ENCODE measurements around the gene RGS6. TPM values are rescaled to one million over a fixed set of nuclear protein-coding genes. Genes with fewer than 3 reads are reported as not detected.

RGS6 gene
- total and polyA plus RNA-seq, 4 donors: 0.06 to 5.3 (median 0.17) TPM; not detected in 1

GRCh38 chr14:72457641-72458040 is 525.4 kb downstream of the RGS6 start (continued):
- TF ChIP-seq ZBTB33 (IDR thresholded peaks at IDR 0.05): no peak
- no peak for TF ChIP-seq HNF4A (conservative IDR thresholded peaks at IDR 0.05)
- no peak for TF ChIP-seq YY1 (IDR thresholded peaks at IDR 0.05)

GRCh38 chr14:72462056-72462455 is 529.8 kb downstream of the RGS6 start:
- DNase-seq (ENCODE audit: low spot score): no peak
- peaks cover 0 to 4% (median 2%) of the 10 kb centered on the region in 4 donors for H3K9me3 ChIP-seq (ENCODE audit: control insufficient read depth in 4 of 4, low read length in 3 of 4)
- H3K27me3 ChIP-seq (ENCODE audit: control insufficient read depth in 4 of 4, insufficient read depth in 4 of 4, low read length in 3 of 4): peaks cover 0 to 4% (median 2%) of the 10 kb centered on the region in 4 donors
- WGBS: 84% methylated on average over 2 of the region's 2 CpGs
- no peak for TF ChIP-seq JUND (IDR thresholded peaks at IDR 0.05)
- TF ChIP-seq TAF1 (conservative IDR thresholded peaks at IDR 0.05): no peak
- TF ChIP-seq ATF3 (IDR thresholded peaks at IDR 0.05): no peak
- no peak for TF ChIP-seq RXRA (IDR thresholded peaks at IDR 0.05)
- TF ChIP-seq FOXA2 (IDR thresholded peaks at IDR 0.05): no peak
- TF ChIP-seq GABPA (IDR thresholded peaks at IDR 0.05 in 1 of 2, conservative IDR thresholded peaks at IDR 0.05 in 1 of 2): no peak
- no peak for TF ChIP-seq EGR1 (IDR thresholded peaks at IDR 0.05; ENCODE audit: low read depth in 2 of 2)
- no peak for TF ChIP-seq REST (IDR thresholded peaks at IDR 0.05)
- TF ChIP-seq HNF4G (IDR thresholded peaks at IDR 0.05): no peak
- no peak for TF ChIP-seq CTCF (IDR thresholded peaks at IDR 0.05; ENCODE audit: low read depth, low read length, missing input control)
- TF ChIP-seq HNF4A (conservative IDR thresholded peaks at IDR 0.05): no peak
- TF ChIP-seq MAX (IDR thresholded peaks at IDR 0.05): no peak
- no peak for TF ChIP-seq NR2F2 (IDR thresholded peaks at IDR 0.05)
- no peak for TF ChIP-seq ZBTB33 (IDR thresholded peaks at IDR 0.05)
- TF ChIP-seq RAD21 (IDR thresholded peaks at IDR 0.05): no peak
- TF ChIP-seq YY1 (IDR thresholded peaks at IDR 0.05): no peak
- TF ChIP-seq SP1 (IDR thresholded peaks at IDR 0.05): no peak
- no peak for TF ChIP-seq FOXA1 (IDR thresholded peaks at IDR 0.05)
- H3K9ac ChIP-seq (ENCODE audit: low read depth in 1 of 2, low read length in 2 of 2): no peak overlapping the region
- no peak overlapping the region for H3K27ac ChIP-seq (ENCODE audit: low read depth in 1 of 2, low read length in 2 of 2)
- no peaks in the 10 kb centered on the region for H3K4me1 ChIP-seq (ENCODE audit: control insufficient read depth in 4 of 4, insufficient read depth in 4 of 4, low read length in 3 of 4)
- no peaks in the 10 kb centered on the region for H3K36me3 ChIP-seq (ENCODE audit: control insufficient read depth in 4 of 4, insufficient read depth in 3 of 4, low read depth in 1 of 4, low read length in 3 of 4)
- H3K4me3 ChIP-seq (ENCODE audit: low read depth in 1 of 3, low read length in 3 of 3): no peak overlapping the region
